Amniotic stem cell (primary cell): Measurements from ENCODE around the gene HOXD4.

ENCODE experiments used
- DNase-seq: peaks from one replicate; lab custom pipeline; 2025; lab: John Stamatoyannopoulos, UW

Gene HOXD4

DNA sequence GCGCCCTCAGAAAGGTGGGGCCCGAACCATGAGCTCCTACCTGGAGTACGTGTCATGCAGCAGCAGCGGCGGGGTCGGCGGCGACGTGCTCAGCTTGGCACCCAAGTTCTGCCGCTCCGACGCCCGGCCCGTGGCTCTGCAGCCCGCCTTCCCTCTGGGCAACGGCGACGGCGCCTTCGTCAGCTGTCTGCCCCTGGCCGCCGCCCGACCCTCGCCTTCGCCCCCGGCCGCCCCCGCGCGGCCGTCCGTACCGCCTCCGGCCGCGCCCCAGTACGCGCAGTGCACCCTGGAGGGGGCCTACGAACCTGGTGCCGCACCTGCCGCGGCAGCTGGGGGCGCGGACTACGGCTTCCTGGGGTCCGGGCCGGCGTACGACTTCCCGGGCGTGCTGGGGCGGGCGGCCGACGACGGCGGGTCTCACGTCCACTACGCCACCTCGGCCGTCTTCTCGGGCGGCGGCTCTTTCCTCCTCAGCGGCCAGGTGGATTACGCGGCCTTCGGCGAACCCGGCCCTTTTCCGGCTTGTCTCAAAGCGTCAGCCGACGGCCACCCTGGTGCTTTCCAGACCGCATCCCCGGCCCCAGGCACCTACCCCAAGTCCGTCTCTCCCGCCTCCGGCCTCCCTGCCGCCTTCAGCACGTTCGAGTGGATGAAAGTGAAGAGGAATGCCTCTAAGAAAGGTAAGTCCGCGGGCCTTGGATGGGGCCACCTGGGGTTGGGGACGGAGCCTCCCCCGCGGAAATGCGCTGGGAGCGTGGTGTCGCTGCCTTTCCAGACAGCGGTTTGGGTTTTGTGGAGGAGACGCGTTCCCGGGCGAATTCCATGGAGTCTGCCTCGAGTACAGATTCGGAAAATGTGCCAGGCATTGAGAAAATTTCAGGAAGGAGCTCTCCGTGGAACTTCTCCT lies 37.7 kb downstream of the HOXD4 start:
- DNase-seq = no peak

GRCh38 chr2:176189681-176190641 lies 38.6 kb downstream of the HOXD4 start:
- DNase-seq = no peak

DNA sequence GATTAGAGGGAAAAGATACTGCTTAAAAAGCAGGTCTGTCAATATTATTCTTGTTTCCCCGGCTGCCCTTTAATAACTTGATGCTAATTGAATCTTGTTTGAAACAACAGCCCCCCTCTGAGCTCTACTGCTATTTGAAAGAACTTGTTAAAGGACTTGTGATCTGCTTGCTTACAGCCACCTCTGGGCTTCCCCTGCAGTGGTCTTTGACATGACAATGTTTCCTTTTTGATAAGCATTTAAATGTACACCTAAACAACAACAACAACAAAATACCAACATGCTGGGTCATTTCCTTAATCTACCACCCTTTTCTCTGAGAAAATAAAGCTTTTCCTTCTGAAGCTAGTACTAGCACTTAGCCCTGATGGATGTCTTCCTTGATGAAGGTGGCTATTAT lies 41.0 kb downstream of the HOXD4 start:
- no peak for DNase-seq

GRCh38 chr2:176193048-176193447 lies 41.7 kb downstream of the HOXD4 start:
- DNase-seq = no peak

DNA sequence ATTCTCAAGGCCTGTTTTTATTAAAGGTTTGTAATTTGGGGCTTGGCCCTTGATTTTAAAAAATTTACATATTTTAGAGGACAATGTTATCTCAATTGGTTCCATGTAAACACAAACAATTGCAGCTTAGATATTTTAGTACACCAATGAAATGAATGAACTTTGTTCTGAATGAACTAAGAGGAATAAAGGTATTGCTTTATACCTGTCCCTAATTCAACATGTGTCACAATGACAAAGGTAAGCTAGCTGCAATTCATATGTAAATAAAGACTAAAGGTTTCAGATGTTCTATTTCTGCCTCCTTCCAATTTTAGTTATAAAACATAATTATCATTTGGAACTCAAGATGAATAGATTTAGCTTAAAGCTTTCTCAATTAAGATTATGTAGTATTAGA lies 48.6 kb downstream of the HOXD4 start:
- no peak for DNase-seq

GRCh38 chr2:176200971-176201370 lies 49.6 kb downstream of the HOXD4 start:
- no peak for DNase-seq

- DNase-seq = no peak
Observed at GRCh38 chr2:176202491-176202890, 51.1 kb downstream of the HOXD4 start.
